OCI-LY3 (cell line): Measurements from ENCODE around the gene ZSCAN29.

ENCODE experiments used
- CTCF ChIP-seq: fragments of 200-600, 300-600 bp; sonication (generic); IDR thresholded peaks from 2 replicates; pipeline ENCODE4 v1.5.1; 2014; ENCODE audit warnings: antibody characterized with exemption, low read length, low read depth
- EZH2phosphoT487 ChIP-seq: fragments of 200-600 bp; shearing (Covaris generic); IDR thresholded peaks from 2 replicates; pipeline ENCODE4 v1.6.1; 2018; ENCODE audit warnings: antibody characterized with exemption, mixed run types, low read depth

DNA sequence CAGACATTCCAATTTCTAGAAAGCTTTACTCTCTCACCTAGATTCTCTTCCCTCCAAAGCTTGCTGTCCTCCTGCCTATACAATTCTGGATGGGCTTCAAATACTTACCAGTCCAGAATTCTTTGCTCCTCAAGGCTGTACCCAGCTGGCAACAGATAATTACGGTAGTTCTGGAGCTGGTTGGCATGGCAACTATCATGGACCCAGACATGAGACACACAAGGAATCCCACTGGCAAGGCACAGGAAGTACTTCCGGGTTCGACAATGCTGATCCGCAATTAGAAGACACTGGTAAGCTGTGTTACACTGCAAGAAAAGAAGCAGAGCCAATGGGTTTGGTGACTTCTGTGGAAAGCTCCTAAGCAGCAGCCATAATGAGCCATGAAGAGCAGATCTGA lies 37.9 kb upstream of the ZSCAN29 start:
- no peak for TF ChIP-seq CTCF
- no peak for TF ChIP-seq EZH2phosphoT487
